ENCODE data around the gene TXNDC11.

- TF ChIP-seq POLR2A (IDR thresholded peaks at IDR 0.05; ENCODE audit: low read depth, low read length) (no peak), POLR2AphosphoS5 (IDR thresholded peaks at IDR 0.05; ENCODE audit: low read depth, low read length) (no peak), TAF1 (IDR thresholded peaks at IDR 0.05; ENCODE audit: low read depth, low read length) (no peak), POU2F2 (IDR thresholded peaks at IDR 0.05; ENCODE audit: low read depth, low read length) (no peak)
Measured at GRCh38 chr16:11738742-11739544, 3.7 kb downstream of the TXNDC11 start.

Data from GM12891 (cell line).